CD14-positive monocyte (primary cell): ENCODE results near the gene GABBR2. TPM values are rescaled to one million over a fixed set of nuclear protein-coding genes. Genes with fewer than 3 reads are reported as not detected.

Experiments used
- DNase-seq, 3 donors: peaks; one replicate each; pipeline ENCODE4 v3.0.0-alpha.2; 2011 to 2022
- H2AFZ ChIP-seq: 2 replicates; pipeline ENCODE4 v1.6.0; 2012; ENCODE audit warnings: mild to moderate bottlenecking, low read depth, low read length, inconsistent platforms; ENCODE audit not compliant: insufficient read depth, poor library complexity, severe bottlenecking
- H3K27ac ChIP-seq, 2 donors: 1 replicate in 1 of 2; 2 replicates in 1 of 2; pipeline ENCODE4 v1.5.1; 2012 to 2013; ENCODE audit warnings: low read length in 2 of 2, control low read depth in 1 of 2, inconsistent platforms in 1 of 2, low read depth in 1 of 2, mild to moderate bottlenecking in 1 of 2
- H3K27me3 ChIP-seq, 2 donors: one replicate each; pipeline versions ENCODE4 v1.6.0 to v1.6.1; 2011 to 2013; ENCODE audit warnings: low read length in 2 of 2; ENCODE audit not compliant: control insufficient read depth in 2 of 2, insufficient read depth in 2 of 2
- H3K36me3 ChIP-seq, 2 donors: replicated peaks in 1 of 2; 1 replicate in 1 of 2; 2 replicates in 1 of 2; pipeline versions ENCODE4 v1.5.1 to v1.6.1; 2012 to 2013; ENCODE audit warnings: low read length in 2 of 2, control low read depth in 1 of 2, inconsistent platforms in 1 of 2, mild to moderate bottlenecking in 1 of 2; ENCODE audit not compliant: insufficient read depth in 2 of 2, control insufficient read depth in 1 of 2
- H3K4me1 ChIP-seq, 2 donors: 1 replicate in 1 of 2; 2 replicates in 1 of 2; pipeline versions ENCODE4 v1.5.1 to v1.6.1; 2012 to 2013; ENCODE audit warnings: low read length in 2 of 2, control low read depth in 1 of 2, inconsistent platforms in 1 of 2, mild to moderate bottlenecking in 1 of 2, moderate library complexity in 1 of 2; ENCODE audit not compliant: insufficient read depth in 2 of 2, control insufficient read depth in 1 of 2
- H3K4me2 ChIP-seq: replicated peaks from 2 replicates; pipeline ENCODE3; 2012; ENCODE audit warnings: low read length, moderate library complexity, mild to moderate bottlenecking; ENCODE audit not compliant: poor library complexity, severe bottlenecking; ENCODE audit errors: extremely low read depth
- H3K4me3 ChIP-seq, 3 experiments: fragments of 200-600 bp in 1 of 3; sonication (generic) in 1 of 3; replicated peaks in 1 of 3; 1 replicate in 2 of 3; 2 replicates in 1 of 3; pipeline ENCODE4 v1.5.1; 2011 to 2013; ENCODE audit warnings: low read length in 3 of 3, mild to moderate bottlenecking in 3 of 3, control low read depth in 2 of 3, low read depth in 2 of 3, inconsistent platforms in 1 of 3, moderate library complexity in 1 of 3
- H3K79me2 ChIP-seq: 2 replicates; pipeline ENCODE4 v1.6.0; 2012; ENCODE audit warnings: mild to moderate bottlenecking, control low read depth, inconsistent platforms, low read length, moderate library complexity; ENCODE audit not compliant: insufficient read depth
- H3K9ac ChIP-seq: 2 replicates; pipeline ENCODE4 v1.6.0; 2017; ENCODE audit warnings: low read length, mild to moderate bottlenecking; ENCODE audit not compliant: insufficient read depth, poor library complexity, severe bottlenecking
- H3K9me3 ChIP-seq, 2 donors: replicated peaks in 1 of 2; 1 replicate in 1 of 2; 2 replicates in 1 of 2; pipeline versions ENCODE4 v1.5.1 to v1.6.1; 2012 to 2013; ENCODE audit warnings: low read length in 2 of 2, control low read depth in 1 of 2; ENCODE audit not compliant: control insufficient read depth in 1 of 2, insufficient read depth in 1 of 2
- H4K20me1 ChIP-seq: 2 replicates; pipeline ENCODE4 v1.6.0; 2012; ENCODE audit warnings: mild to moderate bottlenecking, low read length, control low read depth, moderate library complexity; ENCODE audit not compliant: insufficient read depth
- H3K27ac Mint-ChIP-seq, 7 donors: one replicate each; pipeline ENCODE4 v1.8.0; 2020; ENCODE audit warnings: mild to moderate bottlenecking in 7 of 7, mixed read lengths in 7 of 7, moderate library complexity in 6 of 7, inconsistent platforms in 2 of 7
- H3K27me3 Mint-ChIP-seq, 3 donors: one replicate each; pipeline ENCODE4 v1.8.0; 2021 to 2022; ENCODE audit warnings: low read depth in 3 of 3, mild to moderate bottlenecking in 3 of 3, mixed read lengths in 3 of 3, moderate library complexity in 3 of 3, inconsistent platforms in 1 of 3
- H3K36me3 Mint-ChIP-seq, 2 donors: one replicate each; pipeline ENCODE4 v1.8.0; 2020; ENCODE audit warnings: mixed read lengths in 2 of 2, inconsistent platforms in 1 of 2, mild to moderate bottlenecking in 1 of 2
- H3K4me1 Mint-ChIP-seq: one replicate; pipeline ENCODE4 v1.8.0; 2020; ENCODE audit warnings: mild to moderate bottlenecking, mixed read lengths
- H3K4me3 Mint-ChIP-seq, 2 donors: one replicate each; pipeline ENCODE4 v1.8.0; 2020; ENCODE audit warnings: mild to moderate bottlenecking in 2 of 2, mixed read lengths in 2 of 2, moderate library complexity in 1 of 2
- H3K9me3 Mint-ChIP-seq, 7 donors: one replicate each; pipeline ENCODE4 v1.8.0; 2020 to 2022; ENCODE audit warnings: mixed read lengths in 7 of 7, mild to moderate bottlenecking in 6 of 7, moderate library complexity in 6 of 7, inconsistent platforms in 2 of 7
- CTCF ChIP-seq: fragments of 200-600 bp; IDR thresholded peaks from one replicate; pipeline ENCODE4 v1.8.0; 2022; ENCODE audit warnings: antibody characterized with exemption, mild to moderate bottlenecking
- WGBS: methylation state at CpG from one replicate; pipeline ENCODE4 v1.1.5; 2013; ENCODE audit warnings: missing lambda C conversion rate; ENCODE audit not compliant: insufficient coverage; 5-methylcytosine and 5-hydroxymethylcytosine counted together
- intact Hi-C, 2 donors: fragments of 100-400 bp; cut with micrococcal nuclease; formaldehyde crosslinking; loops; one replicate each; pipeline versions ENCODE4 v1.15.0 to v1.15.1; 2023
- polyA plus RNA-seq, 3 donors: library from polyadenylated mRNA; depleted of rRNA in 1 of 3; unstranded in 2 of 3; stranded (reverse) in 1 of 3; fragments of 300-500 nt in 2 of 3; fragments of >200 nt in 1 of 3; fragmentation: Illumina TruSeq in 2 of 3; gene quantifications; 1 replicate in 2 of 3; 2 replicates in 1 of 3; pipeline ENCODE4 v1.2.3, GENCODE V29; 2012 to 2021

GABBR2 gene
- polyA plus RNA-seq, 3 donors = not detected

GRCh38 chr9:98549401-98549800 lies 159.3 kb downstream of the GABBR2 start:
- Mint-ChIP-seq H3K36me3 (no peaks in the 10 kb centered on the region), H3K27ac (no peak overlapping the region), H3K4me3 (no peak overlapping the region), H3K27me3 (peaks cover 2% of the 10 kb centered on the region in 3 donors), H3K9me3 (peaks cover 0 to 3% (median 0%) of the 10 kb centered on the region in 7 donors), H3K4me1 (no peaks in the 10 kb centered on the region)
- no peak overlapping the region for H3K4me2 ChIP-seq
- WGBS = 100% methylated on average over 1 of the region's 3 CpGs
- H3K27ac ChIP-seq = no peak overlapping the region
- intact Hi-C loops = no loop called here
- H3K9ac ChIP-seq = no peak overlapping the region
- no peaks in the 10 kb centered on the region for H3K27me3 ChIP-seq
- DNase-seq = no peak
- no peak overlapping the region for H2AFZ ChIP-seq
- H4K20me1 ChIP-seq = no peaks in the 10 kb centered on the region
- no peak overlapping the region for H3K4me3 ChIP-seq
- H3K4me1 ChIP-seq = no peaks in the 10 kb centered on the region
- H3K79me2 ChIP-seq = no peaks in the 10 kb centered on the region
- no peaks in the 10 kb centered on the region for H3K36me3 ChIP-seq
- TF ChIP-seq CTCF = no peak
- H3K9me3 ChIP-seq = no peaks in the 10 kb centered on the region

- H4K20me1 ChIP-seq = no peaks in the 10 kb centered on the region
- DNase-seq = no peak
- H2AFZ ChIP-seq = no peak overlapping the region
- H3K27ac ChIP-seq = no peak overlapping the region
- H3K4me2 ChIP-seq = no peak overlapping the region
- no peaks in the 10 kb centered on the region for H3K27me3 ChIP-seq
- H3K4me1 ChIP-seq = no peaks in the 10 kb centered on the region
- H3K36me3 ChIP-seq = no peaks in the 10 kb centered on the region
- no peak overlapping the region for H3K4me3 ChIP-seq
- H3K27ac Mint-ChIP-seq = no peak overlapping the region
- no peaks in the 10 kb centered on the region for H3K9me3 ChIP-seq
- no peak overlapping the region for H3K9ac ChIP-seq
- no peak overlapping the region for H3K4me3 Mint-ChIP-seq
- no peaks in the 10 kb centered on the region for H3K79me2 ChIP-seq
- WGBS = no CpG with 5 or more reads among the region's 2 CpGs
- no peak for TF ChIP-seq CTCF
- H3K27me3 Mint-ChIP-seq = peaks cover 0 to 3% (median 2%) of the 10 kb centered on the region in 3 donors
- intact Hi-C loops = no loop called here
- H3K4me1 Mint-ChIP-seq = no peaks in the 10 kb centered on the region
- no peaks in the 10 kb centered on the region for H3K36me3 Mint-ChIP-seq
- peaks cover 0 to 3% (median 0%) of the 10 kb centered on the region in 7 donors for H3K9me3 Mint-ChIP-seq
Observed at GRCh38 chr9:98547606-98548005, 161.1 kb downstream of the GABBR2 start.
